Cardiac muscle cell (in vitro differentiated cells and primary cell): ENCODE data around the gene PPP1R12C. TPM values are rescaled to one million over a fixed set of nuclear protein-coding genes. Genes with fewer than 3 reads are reported as not detected.
A peak's percentile ranks its signal among the peaks of the same experiment; 100 is the strongest.
"Not testable (repeated sequence)": the region's sequence is repeated elsewhere in the genome, so short reads cannot be mapped to it uniquely, and the experiment has no call there.

Experiments
- DNase-seq, 2 donors: peaks; one replicate each; pipeline versions ENCODE4 v3.0.0 to v3.0.0-alpha.2; 2010 to 2017; ENCODE audit warnings: low read depth in 1 of 2, low spot score in 1 of 2
- H3K27ac ChIP-seq: fragments of 200-600 bp; sonication (generic); 2 replicates; pipeline ENCODE4 v1.5.1; 2016
- H3K27me3 ChIP-seq: fragments of 200-600 bp; sonication (generic); 2 replicates; pipeline ENCODE4 v1.6.0; 2016; ENCODE audit warnings: control low read depth
- H3K36me3 ChIP-seq: fragments of 200-600 bp; sonication (generic); 2 replicates; pipeline ENCODE4 v1.5.1; 2016; ENCODE audit warnings: control low read depth
- H3K4me1 ChIP-seq: fragments of 200-600 bp; sonication (generic); 2 replicates; pipeline ENCODE4 v1.8.1; 2017; ENCODE audit warnings: low read depth, mild to moderate bottlenecking, mixed run types
- H3K4me3 ChIP-seq: fragments of 200-600 bp; sonication (generic); 2 replicates; pipeline ENCODE4 v1.5.1; 2016; ENCODE audit warnings: mild to moderate bottlenecking
- H3K9me3 ChIP-seq: fragments of 200-600 bp; sonication (generic); 2 replicates; pipeline ENCODE4 v1.5.1; 2017; ENCODE audit warnings: low read depth, mild to moderate bottlenecking, control low read depth
- polyA plus RNA-seq: library from polyadenylated mRNA; unstranded; fragments of >200 nt; fragmentation: Nextera tagmentation; extraction: Ambion mirVana; gene quantifications from 2 replicates; pipeline ENCODE4 v1.2.1, GENCODE V29; 2016
- total RNA-seq: library from RNA; depleted of rRNA; stranded (reverse); fragments of >200 nt; gene quantifications from 2 replicates; pipeline ENCODE4 v1.2.3, GENCODE V29; 2016
- TF ChIP-seq, protein P1 (sequence below): IDR thresholded peaks from 2 replicates; pipeline ENCODE4 v1.5.1; 2012; ENCODE audit warnings: low read depth, mild to moderate bottlenecking, low read length

Gene PPP1R12C
- total and polyA plus RNA-seq, 2 experiments from 2014 or later = 38.0 to 107 TPM

DNA sequence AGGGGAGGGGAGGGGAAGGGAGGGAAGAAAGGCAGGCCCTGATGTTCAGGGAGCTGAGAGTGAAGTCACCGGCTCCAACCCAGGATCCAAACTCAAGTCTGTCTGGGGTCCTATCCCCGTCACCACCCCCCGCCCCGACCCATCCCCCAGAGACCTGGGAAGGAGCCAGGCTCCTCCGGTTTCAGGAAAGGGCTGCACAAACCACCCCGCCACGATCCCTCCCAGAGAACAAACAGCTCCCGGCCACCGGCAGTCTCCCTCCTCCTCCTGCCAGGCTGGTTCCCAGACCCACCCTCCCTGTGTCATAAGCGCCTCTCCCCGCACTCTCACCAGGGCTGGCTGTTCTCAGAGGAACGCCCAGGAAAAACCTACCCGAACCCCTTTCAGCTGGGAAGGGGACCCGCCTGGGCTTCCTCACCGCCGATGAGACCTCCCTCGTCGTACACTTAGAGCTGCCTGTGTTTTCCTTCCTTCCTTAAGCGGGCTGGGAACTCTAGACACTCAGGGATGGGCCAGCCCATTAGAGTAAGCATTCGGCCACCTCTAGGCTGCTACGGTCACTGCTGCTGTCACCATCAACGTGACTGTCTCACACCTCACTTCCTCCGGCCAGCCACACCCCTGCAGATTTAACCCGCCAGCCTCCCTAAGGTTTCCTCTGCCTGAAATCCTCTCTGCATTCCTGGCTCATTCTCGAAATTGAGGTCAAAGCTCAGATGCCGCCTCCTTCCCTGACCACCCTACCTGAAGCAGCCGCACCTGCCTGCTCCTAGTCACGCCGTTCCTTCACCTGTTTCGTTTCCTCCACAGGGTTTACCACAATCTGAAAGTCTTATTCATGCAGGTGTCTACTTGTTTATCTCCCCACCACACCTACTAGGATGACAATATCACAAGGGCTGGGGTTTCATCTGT, 48.2 kb downstream of the PPP1R12C start:
- Histone ChIP-seq H3K9me3 (no peaks in the 10 kb centered on the region), H3K27ac (no peak overlapping the region), H3K4me3 (peak overlapping the region; percentile 15), H3K36me3 (no peaks in the 10 kb centered on the region), H3K27me3 (peaks cover 73% of the 10 kb centered on the region), H3K4me1 (peaks cover 3% of the 10 kb centered on the region)
- DNase-seq = peak in 1 of 2 donors; percentile 28
- TF ChIP-seq, protein P1, sequence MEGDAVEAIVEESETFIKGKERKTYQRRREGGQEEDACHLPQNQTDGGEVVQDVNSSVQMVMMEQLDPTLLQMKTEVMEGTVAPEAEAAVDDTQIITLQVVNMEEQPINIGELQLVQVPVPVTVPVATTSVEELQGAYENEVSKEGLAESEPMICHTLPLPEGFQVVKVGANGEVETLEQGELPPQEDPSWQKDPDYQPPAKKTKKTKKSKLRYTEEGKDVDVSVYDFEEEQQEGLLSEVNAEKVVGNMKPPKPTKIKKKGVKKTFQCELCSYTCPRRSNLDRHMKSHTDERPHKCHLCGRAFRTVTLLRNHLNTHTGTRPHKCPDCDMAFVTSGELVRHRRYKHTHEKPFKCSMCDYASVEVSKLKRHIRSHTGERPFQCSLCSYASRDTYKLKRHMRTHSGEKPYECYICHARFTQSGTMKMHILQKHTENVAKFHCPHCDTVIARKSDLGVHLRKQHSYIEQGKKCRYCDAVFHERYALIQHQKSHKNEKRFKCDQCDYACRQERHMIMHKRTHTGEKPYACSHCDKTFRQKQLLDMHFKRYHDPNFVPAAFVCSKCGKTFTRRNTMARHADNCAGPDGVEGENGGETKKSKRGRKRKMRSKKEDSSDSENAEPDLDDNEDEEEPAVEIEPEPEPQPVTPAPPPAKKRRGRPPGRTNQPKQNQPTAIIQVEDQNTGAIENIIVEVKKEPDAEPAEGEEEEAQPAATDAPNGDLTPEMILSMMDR = no peak

GRCh38 chr19:55067869-55068268, 49.6 kb downstream of the PPP1R12C start:
- no peaks in the 10 kb centered on the region for H3K36me3 ChIP-seq
- DNase-seq = no peak
- H3K4me1 ChIP-seq = peaks cover 3% of the 10 kb centered on the region
- TF ChIP-seq, protein P1 = no peak
- H3K4me3 ChIP-seq = no peak overlapping the region
- no peaks in the 10 kb centered on the region for H3K9me3 ChIP-seq
- H3K27me3 ChIP-seq = peaks cover 70% of the 10 kb centered on the region
- H3K27ac ChIP-seq = no peak overlapping the region

DNA sequence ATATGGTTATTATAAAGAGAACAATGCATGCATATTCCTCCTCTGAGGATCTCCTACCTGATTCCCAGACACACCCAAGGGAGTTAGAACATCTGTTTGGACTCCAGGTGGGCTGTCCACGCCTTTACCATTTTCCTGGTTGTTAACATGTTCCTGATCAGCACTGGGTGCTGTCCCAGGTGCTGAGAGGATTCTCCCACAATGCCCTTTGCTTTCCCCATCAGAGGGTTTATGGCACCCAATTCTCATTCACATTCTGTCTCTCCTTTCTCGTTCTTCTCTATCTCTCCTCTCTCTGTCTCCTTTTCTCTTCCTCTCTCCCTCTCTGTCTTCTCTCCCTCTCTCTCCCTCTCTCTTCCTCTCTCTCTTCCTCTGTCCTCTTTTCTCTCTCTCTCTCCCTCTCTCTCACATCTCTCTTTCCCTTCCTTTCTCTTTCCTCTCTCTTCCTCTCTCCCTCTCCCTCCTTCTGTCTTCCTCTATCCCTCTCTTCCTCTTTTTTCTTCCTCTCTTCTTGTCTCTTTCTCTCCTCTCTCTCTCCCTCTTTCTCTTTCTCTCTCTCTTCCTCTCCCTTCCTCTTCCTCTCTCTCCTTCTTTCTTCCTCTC, 51.2 kb downstream of the PPP1R12C start:
- Histone ChIP-seq H3K9me3 (no peaks in the 10 kb centered on the region), H3K36me3 (no peaks in the 10 kb centered on the region)
- no peak for DNase-seq

GRCh38 chr19:55065516-55065915, 51.9 kb downstream of the PPP1R12C start:
- not testable (repeated sequence) for H3K9me3 ChIP-seq, DNase-seq, H3K27ac ChIP-seq, H3K4me3 ChIP-seq, H3K4me1 ChIP-seq, H3K36me3 ChIP-seq
- peaks cover 56% of the 10 kb centered on the region for H3K27me3 ChIP-seq

More for the DNA sequence above, 51.2 kb downstream of the PPP1R12C start:
- Histone ChIP-seq H3K4me1 (peaks cover 3% of the 10 kb centered on the region), H3K4me3 (no peak overlapping the region), H3K27me3 (peaks cover 63% of the 10 kb centered on the region), H3K27ac (no peak overlapping the region)
- TF ChIP-seq, protein P1 = no peak

- Histone ChIP-seq H3K4me3 (peak overlapping the region; percentile 55), H3K36me3 (no peaks in the 10 kb centered on the region), H3K4me1 (no peaks in the 10 kb centered on the region), H3K27me3 (peaks cover 38% of the 10 kb centered on the region), H3K27ac (no peak overlapping the region), H3K9me3 (no peaks in the 10 kb centered on the region)
- DNase-seq = no peak
- TF ChIP-seq, protein P1 = no peak
These were observed 54.0 kb downstream of the PPP1R12C start for GRCh38 chr19:55063492-55063843.
